ENCODE results near the gene IGFL4. TPM values are rescaled to one million over a fixed set of nuclear protein-coding genes. Genes with fewer than 3 reads are reported as not detected.

IGFL4 gene
- total and polyA plus RNA-seq, 2 of the 8 experiments (the other 6 are each of a cell fraction or from before 2014, with no cell fraction given), result 0.05 to 0.11 TPM

- no peak overlapping the region for H3K56ac ChIP-seq (replicated peaks; ENCODE audit: insufficient read length, low read depth, low read length)
- no peak overlapping the region for H3K4me2 ChIP-seq (ENCODE audit: insufficient read depth in 1 of 2, low read depth in 2 of 2, low read length in 2 of 2)
- FAIRE-seq (no peak), DNase-seq (ENCODE audit: low read depth in 1 of 2, low spot score in 2 of 2) (no peak)
- no peaks in the 10 kb centered on the region; a peak in 1 of 7 replicates for H3K27me3 ChIP-seq (replicated peaks in 1 of 4; ENCODE audit: control insufficient read depth in 3 of 4, extremely low read depth in 1 of 4, insufficient read depth in 3 of 4, low read length in 3 of 4)
- H3K4me1 ChIP-seq (replicated peaks in 1 of 4; ENCODE audit: control insufficient read depth in 3 of 4, insufficient read depth in 4 of 4, low read length in 3 of 4), result no peaks in the 10 kb centered on the region
- no peaks in the 10 kb centered on the region for H4K20me1 ChIP-seq (replicated peaks in 1 of 2; ENCODE audit: control insufficient read depth in 1 of 2, insufficient read depth in 2 of 2, low read length in 2 of 2)
- H3K4me3 ChIP-seq (ENCODE audit: extremely low read depth in 1 of 4, insufficient read depth in 2 of 4, low read depth in 3 of 4, low read length in 4 of 4), result no peak overlapping the region
- no peak overlapping the region for H4K5ac ChIP-seq (ENCODE audit: insufficient read length, low read depth, low read length)
- H3K36me3 ChIP-seq (ENCODE audit: control insufficient read depth in 2 of 4, insufficient read depth in 4 of 4, low read length in 3 of 4), result no peaks in the 10 kb centered on the region
- CTCF ChIA-PET (ENCODE audit: partially characterized antibody), result interaction anchor here (1.3 to 6.6 kb wide), 2 partner anchors 25 to 29 kb away, joined by 7 to 31 read pairs; no protein-coding TSS in a partner anchor
- 63% methylated on average over 4 of the region's 4 CpGs; no CpG with 5 or more reads in 1 of the 2 experiments for WGBS, 2 experiments (ENCODE audit: extremely low coverage in 1 of 2, insufficient coverage in 1 of 2, insufficient read length in 1 of 2, insufficient replicate concordance in 2 of 2, low coverage in 1 of 2, low lambda C conversion rate in 2 of 2, missing lambda C conversion rate in 1 of 2)
- H2BK20ac ChIP-seq (ENCODE audit: low read length), result no peak overlapping the region
- H3K79me2 ChIP-seq (ENCODE audit: control insufficient read depth in 1 of 2, insufficient read depth in 2 of 2, low read length in 2 of 2), result no peaks in the 10 kb centered on the region
- no peak overlapping the region for H3K18ac ChIP-seq (ENCODE audit: extremely low read depth, low read length)
- H3K4ac ChIP-seq (replicated peaks; ENCODE audit: insufficient read length, low read depth, low read length), result no peak overlapping the region
- H2AFZ ChIP-seq (ENCODE audit: low read length), result no peak overlapping the region
- POLR2A ChIA-PET (ENCODE audit: partially characterized antibody), result interaction anchor here (0.6 kb wide), 1 partner anchor 17 kb away, joined by 3 read pairs; no protein-coding TSS in a partner anchor
- no peak overlapping the region for H3K14ac ChIP-seq (ENCODE audit: insufficient read length)
- H3K23me2 ChIP-seq (ENCODE audit: low read depth, low read length), result no peaks in the 10 kb centered on the region
- H4K8ac ChIP-seq (ENCODE audit: extremely low read depth, insufficient read depth, low read length), result no peak overlapping the region
- no peaks in the 10 kb centered on the region for H3K79me1 ChIP-seq (ENCODE audit: low read depth, low read length)
- no peak overlapping the region for H2AK5ac ChIP-seq (ENCODE audit: low read depth, low read length)
- no peak overlapping the region for H2BK12ac ChIP-seq (ENCODE audit: low read depth, low read length)
- H3K27ac ChIP-seq (ENCODE audit: low read depth, low read length), result no peak overlapping the region
- no peak overlapping the region for H3K9ac ChIP-seq (replicated peaks in 1 of 4; ENCODE audit: extremely low read depth in 1 of 4, low read depth in 3 of 4, low read length in 3 of 4)
- H2BK5ac ChIP-seq (ENCODE audit: low read depth, low read length), result no peak overlapping the region
- H3K9me3 ChIP-seq (ENCODE audit: insufficient read depth in 2 of 2, low read depth in 1 of 2, low read length in 1 of 2), result peaks cover 0 to 4% of the 10 kb centered on the region in 2 experiments; a peak in 1 of 4 replicates
- no peak overlapping the region for H3K23ac ChIP-seq (ENCODE audit: insufficient read length)
- H2BK120ac ChIP-seq (replicated peaks; ENCODE audit: low read depth, low read length), result no peak overlapping the region
- no peak overlapping the region for H4K91ac ChIP-seq (replicated peaks; ENCODE audit: insufficient read length, low read length)
- no peak overlapping the region for H2BK15ac ChIP-seq (ENCODE audit: low read length)
- no peak for TF ChIP-seq PHF8 (conservative IDR thresholded peaks at IDR 0.05; ENCODE audit: low read depth, low read length)
- TF ChIP-seq NANOG (IDR thresholded peaks at IDR 0.05; ENCODE audit: insufficient read depth, low read depth, low read length, poor library complexity, severe bottlenecking), result no peak
- no peak for TF ChIP-seq TEAD4 (IDR thresholded peaks at IDR 0.05; ENCODE audit: low read depth, low read length)
- TF ChIP-seq RBBP5 (IDR thresholded peaks at IDR 0.05; ENCODE audit: borderline replicate concordance, low read depth, low read length), result no peak
- no peak for TF ChIP-seq BRCA1 (IDR thresholded peaks at IDR 0.05; ENCODE audit: low read depth, low read length)
- TF ChIP-seq CHD2 (IDR thresholded peaks at IDR 0.05; ENCODE audit: low read length), result no peak
- TF ChIP-seq JUND (IDR thresholded peaks at IDR 0.05; ENCODE audit: low read length), result no peak
- TF ChIP-seq, protein P1, sequence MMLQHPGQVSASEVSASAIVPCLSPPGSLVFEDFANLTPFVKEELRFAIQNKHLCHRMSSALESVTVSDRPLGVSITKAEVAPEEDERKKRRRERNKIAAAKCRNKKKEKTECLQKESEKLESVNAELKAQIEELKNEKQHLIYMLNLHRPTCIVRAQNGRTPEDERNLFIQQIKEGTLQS (IDR thresholded peaks at IDR 0.05; ENCODE audit: insufficient read depth, low read depth, low read length), result no peak
These were observed 12.1 kb upstream of the IGFL4 start for GRCh38 chr19:46052896-46053295.
